GM23248 (cell line): ENCODE measurements around the gene HLA-E. TPM values are rescaled to one million over a fixed set of nuclear protein-coding genes. Genes with fewer than 3 reads are reported as not detected.
"Not testable (repeated sequence)": the region's sequence is repeated elsewhere in the genome, so short reads cannot be mapped to it uniquely, and the experiment has no call there.

ENCODE experiments used
- DNase-seq: peaks from one replicate; pipeline ENCODE4 v3.0.0-alpha.2; 2015
- H2AFZ ChIP-seq: fragments of 200-600 bp; sonication (generic); 2 replicates; pipeline ENCODE4 v1.6.1; 2016; ENCODE audit warnings: antibody characterized with exemption
- H3F3A ChIP-seq: fragments of 200-600 bp; sonication (generic); 2 replicates; pipeline ENCODE4 v1.6.1; 2016; ENCODE audit warnings: mild to moderate bottlenecking, antibody characterized with exemption, mixed run types; ENCODE audit not compliant: insufficient read depth
- H3K27ac ChIP-seq: fragments of 200-600 bp; sonication (generic); 2 replicates; pipeline ENCODE4 v1.5.1; 2016; ENCODE audit warnings: mild to moderate bottlenecking
- H3K27me3 ChIP-seq: fragments of 200-600 bp; sonication (generic); replicated peaks from 2 replicates; pipeline ENCODE4 v1.6.1; 2016; ENCODE audit warnings: mild to moderate bottlenecking; ENCODE audit not compliant: insufficient read depth
- H3K36me3 ChIP-seq: fragments of 200-600 bp; sonication (generic); 2 replicates; pipeline ENCODE4 v1.6.1; 2016; ENCODE audit warnings: low read depth, mild to moderate bottlenecking
- H3K4me1 ChIP-seq: fragments of 200-600 bp; sonication (generic); 2 replicates; pipeline ENCODE4 v1.6.1; 2016; ENCODE audit warnings: mild to moderate bottlenecking; ENCODE audit not compliant: insufficient read depth
- H3K4me2 ChIP-seq: fragments of 200-600 bp; sonication (generic); one replicate; pipeline ENCODE4 v1.6.1; 2016; ENCODE audit warnings: mild to moderate bottlenecking; ENCODE audit not compliant: unreplicated experiment
- H3K4me3 ChIP-seq: fragments of 200-600 bp; sonication (generic); 2 replicates; pipeline ENCODE4 v1.5.1; 2016; ENCODE audit warnings: mild to moderate bottlenecking
- H3K79me2 ChIP-seq: fragments of 200-600 bp; sonication (generic); 2 replicates; pipeline ENCODE4 v1.6.1; 2016; ENCODE audit warnings: mild to moderate bottlenecking; ENCODE audit not compliant: insufficient read depth
- H3K9ac ChIP-seq: fragments of 200-600 bp; sonication (generic); 2 replicates; pipeline ENCODE4 v1.6.1; 2016; ENCODE audit warnings: mild to moderate bottlenecking
- H3K9me2 ChIP-seq: fragments of 200-600 bp; sonication (generic); 2 replicates; pipeline ENCODE4 v1.6.1; 2016; ENCODE audit warnings: mixed run types, mild to moderate bottlenecking, moderate library complexity; ENCODE audit not compliant: insufficient read depth
- H3K9me3 ChIP-seq: fragments of 200-600 bp; sonication (generic); one replicate; pipeline ENCODE4 v1.6.1; 2017; ENCODE audit warnings: low read depth
- H4K20me1 ChIP-seq: fragments of 200-600 bp; sonication (generic); 2 replicates; pipeline ENCODE4 v1.6.0; 2016; ENCODE audit not compliant: insufficient read depth
- EZH2 ChIP-seq: fragments of 200-600 bp; sonication (generic); IDR thresholded peaks from 2 replicates; pipeline ENCODE4 v1.6.1; 2018; ENCODE audit warnings: antibody characterized with exemption, mild to moderate bottlenecking; ENCODE audit not compliant: insufficient read depth, poor library complexity, severe bottlenecking
- EZH2phosphoT487 ChIP-seq: fragments of 200-600 bp; sonication (generic); IDR thresholded peaks from 2 replicates; pipeline ENCODE4 v1.6.1; 2018; ENCODE audit warnings: antibody characterized with exemption, moderate library complexity, mild to moderate bottlenecking, low read depth; ENCODE audit not compliant: insufficient read depth
- WGBS, 2 experiments: methylation state at CpG; one replicate each; pipeline ENCODE4 v1.1.6; 2015 to 2017; ENCODE audit warnings: low lambda C conversion rate in 2 of 2, low coverage in 1 of 2; ENCODE audit errors: missing lambda C conversion rate in 2 of 2; 5-methylcytosine and 5-hydroxymethylcytosine counted together
- in situ Hi-C: fragments of 300-500 bp; cut with MboI; formaldehyde crosslinking; loops from 2 replicates; pipeline ENCODE4 v1.15.0; 2020
- polyA plus RNA-seq: library from polyadenylated mRNA; unstranded; fragments of >200 nt; fragmentation: Nextera tagmentation; extraction: Ambion mirVana; gene quantifications from 2 replicates; pipeline ENCODE4 v1.2.1, GENCODE V29; 2016
- total RNA-seq: library from RNA; depleted of rRNA; stranded (reverse); fragments of >200 nt; shearing (Covaris generic); gene quantifications from 2 replicates; pipeline ENCODE4 v1.2.3, GENCODE V29; 2014

Gene HLA-E
- total and polyA plus RNA-seq, 2 experiments from 2014 or later = 123 to 190 TPM

DNA sequence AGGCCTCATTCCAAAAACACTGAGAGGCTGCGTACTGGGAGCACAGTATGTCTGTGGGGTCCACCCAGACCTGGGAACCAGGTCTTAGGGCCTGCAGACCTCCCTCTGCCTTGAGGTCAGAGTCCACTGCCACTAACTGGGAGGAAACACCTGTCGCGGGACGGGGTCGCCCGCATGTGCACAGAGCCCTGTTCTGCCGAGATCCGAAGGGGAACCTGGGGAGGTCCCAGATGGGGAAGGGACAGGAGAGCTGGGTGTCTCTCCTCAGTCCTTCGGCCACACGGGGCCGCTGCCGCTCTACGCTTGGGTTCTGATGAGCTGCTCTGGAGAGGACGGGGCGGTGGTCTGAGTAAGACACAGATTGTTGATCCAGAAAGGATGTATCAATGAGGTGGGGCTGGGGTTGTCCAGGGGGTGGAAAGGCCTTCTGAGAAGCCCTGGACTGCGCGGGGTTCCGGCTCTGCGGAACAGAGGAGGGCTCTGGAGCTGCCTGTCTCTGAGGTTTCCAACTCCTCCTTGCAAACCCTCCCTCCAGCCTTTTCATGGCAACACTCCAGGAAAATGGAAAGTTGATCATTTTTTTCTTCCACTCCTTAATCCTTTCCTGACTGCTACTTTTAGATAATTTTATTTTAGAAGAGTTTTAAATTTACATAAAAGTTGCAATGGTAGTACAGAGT lies 7.2 kb upstream of the HLA-E start:
- H3K9me2 ChIP-seq, H3K36me3 ChIP-seq, H3K79me2 ChIP-seq, H3K27ac ChIP-seq, H3F3A ChIP-seq, H4K20me1 ChIP-seq, H3K9me3 ChIP-seq, H3K9ac ChIP-seq, H3K4me1 ChIP-seq: not testable (repeated sequence)
- WGBS, 2 experiments = 1% methylated on average over 18 to 19 of the region's 19 CpGs
- peak; percentile 82 for DNase-seq
- Histone ChIP-seq H3K4me3 (peak overlapping the region; percentile 61), H3K27me3 (peaks cover 53% of the 10 kb centered on the region), H3K4me2 (peak overlapping the region; percentile 75), H2AFZ (peak overlapping the region; percentile 54; the same call in 1 of the 2 replicates)
- 0 out of 2 replicates have a peak, but pooled peaks have one; percentile 15 for TF ChIP-seq EZH2phosphoT487
- in situ Hi-C loops = loop anchor here (5.0 kb wide), 1 partner anchor 55 kb away; no protein-coding TSS in a partner anchor

DNA sequence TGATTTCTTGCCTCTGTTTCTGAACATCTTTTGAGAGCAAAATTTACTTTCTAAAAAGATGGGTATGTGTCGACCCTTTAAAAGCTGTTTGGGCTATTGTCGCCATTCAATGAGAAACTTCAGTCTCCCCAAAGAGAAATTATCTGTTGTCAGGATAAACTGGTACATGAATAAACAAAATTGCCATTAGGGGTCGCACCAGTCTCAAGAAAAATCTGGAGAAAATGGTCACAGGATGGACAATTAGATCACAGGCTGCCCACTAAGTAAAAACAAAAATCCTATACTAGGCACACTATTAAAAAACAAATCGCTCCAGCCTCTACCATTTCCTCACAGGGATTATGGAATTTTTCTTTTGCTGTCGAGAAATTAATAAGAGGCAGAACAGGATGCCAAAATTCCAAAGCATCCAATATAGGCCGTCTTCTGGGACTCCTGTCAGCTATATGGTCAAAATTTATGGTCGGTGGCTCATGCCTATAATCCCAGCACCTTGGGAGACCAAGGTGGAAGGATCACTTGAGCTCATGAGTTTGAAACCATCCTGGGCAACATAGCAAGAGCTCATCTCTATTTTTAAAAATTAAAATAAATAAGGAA lies 5.5 kb upstream of the HLA-E start:
- Histone ChIP-seq H3K27ac (no peak overlapping the region), H3K27me3 (peaks cover 37% of the 10 kb centered on the region), H4K20me1 (no peaks in the 10 kb centered on the region), H3K9ac (no peak overlapping the region), H3K9me3 (no peaks in the 10 kb centered on the region), H2AFZ (no peak overlapping the region), H3K79me2 (no peaks in the 10 kb centered on the region), H3K36me3 (no peaks in the 10 kb centered on the region), H3K4me1 (no peaks in the 10 kb centered on the region), H3K4me3 (no peak overlapping the region), H3K4me2 (no peak overlapping the region), H3F3A (0 out of 2 replicates have a peak, but pooled peaks cover 5% of the 10 kb centered on the region), H3K9me2 (no peaks in the 10 kb centered on the region)
- 23 to 26% methylated on average over 7 of the region's 7 CpGs for WGBS, 2 experiments
- peak; percentile 81 for DNase-seq
- in situ Hi-C loops = loop anchor here (5.0 kb wide), 1 partner anchor 54 kb away; no protein-coding TSS in a partner anchor
- no peak for TF ChIP-seq EZH2

DNA sequence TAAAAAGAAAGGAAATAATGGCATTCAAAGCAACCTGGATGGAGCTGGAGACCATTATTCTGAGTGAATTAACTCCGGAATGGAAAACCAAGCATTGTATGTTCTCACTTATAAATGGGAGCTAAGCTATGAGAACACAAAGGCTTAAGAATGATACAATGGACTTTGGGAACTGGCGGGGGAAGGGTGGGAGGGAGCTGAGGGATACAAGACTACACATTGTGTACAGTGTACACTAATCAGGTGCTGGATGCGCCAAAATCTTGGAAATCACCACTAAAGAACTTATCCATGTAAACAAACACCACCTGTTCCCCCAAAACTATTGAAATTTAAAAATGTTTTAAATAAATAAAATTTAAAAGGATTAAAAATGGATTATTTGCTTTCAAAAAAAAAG lies 4.1 kb upstream of the HLA-E start:
- Histone ChIP-seq H3K9ac (no peak overlapping the region), H3K9me3 (no peaks in the 10 kb centered on the region), H3K4me2 (no peak overlapping the region), H3K4me3 (no peak overlapping the region), H3K27me3 (peaks cover 23% of the 10 kb centered on the region), H2AFZ (no peak overlapping the region), H3K36me3 (0 out of 2 replicates have a peak, but pooled peaks cover under 1% of the 10 kb centered on the region), H3F3A (0 out of 2 replicates have a peak, but pooled peaks cover 3% of the 10 kb centered on the region), H4K20me1 (no peaks in the 10 kb centered on the region), H3K27ac (no peak overlapping the region), H3K9me2 (no peaks in the 10 kb centered on the region), H3K4me1 (peaks cover under 1% of the 10 kb centered on the region), H3K79me2 (peaks cover 2% of the 10 kb centered on the region)
- TF ChIP-seq EZH2 (no peak), EZH2phosphoT487 (no peak)
- WGBS, 2 experiments = 79 to 85% methylated on average over 3 of the region's 3 CpGs
- no peak for DNase-seq
- in situ Hi-C loops = no loop called here

DNA sequence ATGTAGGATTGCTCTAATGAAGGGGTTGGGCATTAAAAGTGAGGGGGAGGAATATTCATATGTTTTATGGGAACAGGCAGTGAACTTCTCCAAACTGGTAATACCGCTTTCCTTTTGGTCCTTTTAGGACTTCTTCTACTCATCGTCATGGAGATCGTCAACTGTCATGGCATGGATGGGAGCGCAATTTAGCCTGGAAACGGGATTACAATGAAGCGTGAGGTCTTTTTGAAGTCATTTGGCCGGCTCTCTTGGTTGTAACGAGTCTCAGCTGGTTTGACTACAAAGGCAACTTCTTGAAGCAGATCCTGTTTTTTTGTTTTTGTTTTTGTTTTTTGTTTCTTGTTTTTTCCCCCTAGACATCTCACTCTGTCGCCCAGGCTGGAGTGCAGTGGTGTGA lies 1.4 kb upstream of the HLA-E start:
- H3K79me2 ChIP-seq = peaks cover 17% of the 10 kb centered on the region
- peaks cover 9% of the 10 kb centered on the region for H3K4me1 ChIP-seq
- 50 to 59% methylated on average over 9 of the region's 9 CpGs for WGBS, 2 experiments
- no peak for TF ChIP-seq EZH2phosphoT487
- TF ChIP-seq EZH2 = no peak
- no peak overlapping the region for H3K4me3 ChIP-seq
- DNase-seq = no peak
- in situ Hi-C loops = no loop called here
- H3F3A ChIP-seq = 0 out of 2 replicates have a peak, but pooled peaks cover 3% of the 10 kb centered on the region
- H3K9me2 ChIP-seq = no peaks in the 10 kb centered on the region
- no peak overlapping the region for H3K4me2 ChIP-seq
- no peak overlapping the region for H3K27ac ChIP-seq
- H4K20me1 ChIP-seq = no peaks in the 10 kb centered on the region
- no peaks in the 10 kb centered on the region for H3K9me3 ChIP-seq
- no peak overlapping the region for H3K9ac ChIP-seq
- peaks cover 27% of the 10 kb centered on the region; the same call in 1 of the 2 replicates for H3K36me3 ChIP-seq
- no peak overlapping the region; the same call in 1 of the 2 replicates for H2AFZ ChIP-seq
- 0 out of 2 replicates have a peak, but pooled peaks cover 3% of the 10 kb centered on the region for H3K27me3 ChIP-seq

DNA sequence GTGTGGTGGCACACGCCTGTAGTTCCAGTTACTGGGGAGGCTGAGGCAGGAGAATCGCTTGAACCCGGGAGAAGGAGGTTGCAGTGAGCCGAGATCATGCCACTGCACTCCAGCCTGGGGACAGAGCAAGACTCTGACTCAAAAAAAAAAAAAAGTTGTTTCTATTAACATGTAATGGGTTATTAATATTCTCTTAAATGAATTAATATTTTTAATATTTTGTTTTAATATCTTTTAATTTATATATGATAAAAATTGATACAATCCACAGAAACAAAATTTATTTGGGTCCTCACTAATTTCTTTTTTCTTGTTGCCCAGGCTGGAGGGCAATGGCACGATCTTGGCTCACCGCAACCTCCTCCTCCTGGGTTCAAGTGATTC lies 620 bp upstream of the HLA-E start:
- DNase-seq, H3K9me2 ChIP-seq, H4K20me1 ChIP-seq, H3K4me1 ChIP-seq, H3K9me3 ChIP-seq, in situ Hi-C loops, H3F3A ChIP-seq, H3K27me3 ChIP-seq: not testable (repeated sequence)
- Histone ChIP-seq H3K4me3 (peak overlapping the region; percentile 88), H2AFZ (peak overlapping the region; percentile 95), H3K9ac (peak overlapping the region; percentile 96), H3K27ac (peak overlapping the region; percentile 93), H3K36me3 (peaks cover 33% of the 10 kb centered on the region; the same call in 1 of the 2 replicates), H3K79me2 (peaks cover 17% of the 10 kb centered on the region), H3K4me2 (peak overlapping the region; percentile 47)
- WGBS, 2 experiments = 95 to 98% methylated on average over 6 of the region's 6 CpGs
